HG03066 (cell line): Measurements from ENCODE around the gene AGRN.

ENCODE experiments used
- ATAC-seq: cut with Tn5 transposase; IDR thresholded peaks from one replicate; pipeline ENCODE4 v1.9.1; 2021; ENCODE audit warnings: low read depth; ENCODE audit not compliant: unreplicated experiment

AGRN gene

DNA sequence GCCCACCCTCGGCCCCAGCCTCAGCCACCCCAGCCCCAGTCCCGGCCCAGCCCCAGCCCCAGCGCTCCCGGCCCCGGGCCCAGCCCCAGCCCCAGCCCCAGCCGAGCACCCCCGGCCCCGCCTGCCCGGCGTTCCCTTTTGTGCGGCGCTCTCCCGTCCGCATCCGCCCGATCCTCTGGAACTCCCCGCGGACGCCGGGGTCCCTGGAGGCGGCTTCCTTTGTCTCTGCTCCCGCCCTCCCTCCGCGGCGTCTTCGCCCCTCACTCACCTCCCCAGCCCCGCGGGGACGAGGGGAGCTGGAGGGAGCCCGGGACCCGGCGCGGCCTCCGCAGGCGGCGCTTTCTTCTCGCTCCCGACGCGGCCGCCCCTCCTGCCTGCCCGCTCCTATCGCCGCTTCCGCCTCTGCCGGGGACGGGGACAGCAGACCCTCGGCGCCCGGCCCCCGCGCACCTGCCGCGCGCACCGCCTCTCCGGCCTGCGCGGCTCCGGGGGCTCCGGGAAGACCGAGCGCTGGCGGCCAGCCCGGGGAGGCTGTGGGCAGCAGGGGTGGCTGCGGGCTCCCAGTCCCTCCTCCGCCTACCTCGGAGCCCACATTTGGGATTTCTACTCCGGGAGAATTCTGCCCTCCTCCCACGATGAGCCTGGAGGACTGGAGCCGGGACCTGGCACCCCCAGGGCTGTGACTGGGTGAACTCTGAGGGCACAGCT is 14.0 kb downstream of the AGRN start:
- no peak for ATAC-seq

DNA sequence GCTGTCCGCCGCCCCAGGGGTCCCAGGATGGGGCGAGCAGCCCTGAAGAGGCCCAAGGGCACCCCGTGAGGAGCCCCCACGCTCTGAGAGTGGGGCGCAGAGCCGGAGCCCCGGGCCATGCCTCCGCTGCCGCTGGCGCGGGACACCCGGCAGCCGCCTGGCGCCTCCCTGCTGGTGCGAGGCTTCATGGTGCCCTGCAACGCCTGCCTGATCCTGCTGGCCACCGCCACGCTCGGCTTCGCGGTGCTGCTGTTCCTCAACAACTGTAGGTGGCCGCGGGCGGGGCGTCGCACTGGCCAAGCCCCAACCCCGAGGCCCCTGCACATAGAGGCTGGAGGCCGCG is 14.5 kb downstream of the AGRN start:
- no peak for ATAC-seq

- no peak for ATAC-seq
Measured at GRCh38 chr1:1035291-1035943, 15.5 kb downstream of the AGRN start.

DNA sequence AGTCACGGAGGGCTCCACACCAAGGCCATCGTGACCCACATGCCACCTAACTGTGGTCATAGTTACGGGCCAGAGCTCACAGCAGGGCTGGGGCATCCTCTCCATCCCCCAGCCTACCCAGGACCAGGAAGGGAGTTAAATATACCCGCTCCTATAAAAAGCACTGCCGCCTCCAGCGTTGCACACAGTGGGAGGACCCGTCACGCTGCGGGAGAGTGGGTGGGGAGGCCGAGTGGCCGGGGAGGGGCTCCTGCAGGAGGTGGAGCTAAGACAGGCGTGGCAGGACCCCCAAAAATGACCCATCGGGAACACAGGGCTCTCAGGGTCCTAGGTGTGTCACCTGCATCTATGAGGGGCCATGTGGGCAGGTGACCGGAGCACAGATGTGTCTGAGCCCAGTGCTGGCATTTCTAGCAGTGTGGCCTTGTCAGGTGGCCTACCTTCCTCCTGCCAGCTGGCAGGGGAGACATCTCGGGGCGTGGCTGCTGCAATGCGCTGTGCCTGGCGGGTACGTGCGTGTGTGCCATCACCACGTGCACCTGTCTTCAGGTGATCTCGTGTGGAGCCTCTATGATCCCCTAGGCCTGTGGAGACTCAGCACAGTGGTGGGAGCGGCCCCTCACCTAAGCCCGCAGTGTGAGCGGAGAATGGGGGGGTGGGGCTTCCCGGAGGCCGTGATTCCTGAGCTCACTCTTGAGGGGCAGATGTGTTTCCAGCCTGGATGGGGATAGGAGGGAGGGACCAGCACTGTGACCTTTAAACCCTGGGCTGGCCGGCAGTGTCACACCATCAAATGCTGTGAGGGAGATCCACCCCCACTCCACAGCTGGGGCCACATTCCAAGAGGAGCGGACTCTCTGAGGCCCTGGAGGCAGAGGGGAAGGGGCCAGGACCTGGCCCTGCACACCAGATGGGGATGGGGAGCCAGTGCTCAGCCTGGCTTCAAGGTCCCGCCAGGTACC is 17.7 kb downstream of the AGRN start:
- no peak for ATAC-seq

DNA sequence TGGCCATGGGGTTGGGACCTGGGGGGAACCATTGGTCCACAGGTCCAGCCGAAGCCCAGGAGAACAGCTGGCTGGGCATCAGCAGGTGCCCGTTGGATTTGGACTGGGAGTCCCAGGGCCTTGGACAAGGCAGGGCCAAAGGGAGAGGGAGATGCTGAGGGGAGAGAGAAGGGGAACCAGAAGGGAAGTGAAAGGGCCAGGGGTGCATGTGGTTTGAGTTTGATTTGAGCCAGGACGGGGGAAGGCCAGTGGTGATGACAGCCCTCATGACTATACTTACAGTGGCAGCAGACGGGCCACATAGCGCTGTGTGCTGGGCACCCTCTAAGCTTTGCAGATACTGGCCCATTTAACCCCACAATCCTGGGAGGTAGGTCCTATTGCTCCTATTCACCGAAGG is 18.8 kb downstream of the AGRN start:
- no peak for ATAC-seq

DNA sequence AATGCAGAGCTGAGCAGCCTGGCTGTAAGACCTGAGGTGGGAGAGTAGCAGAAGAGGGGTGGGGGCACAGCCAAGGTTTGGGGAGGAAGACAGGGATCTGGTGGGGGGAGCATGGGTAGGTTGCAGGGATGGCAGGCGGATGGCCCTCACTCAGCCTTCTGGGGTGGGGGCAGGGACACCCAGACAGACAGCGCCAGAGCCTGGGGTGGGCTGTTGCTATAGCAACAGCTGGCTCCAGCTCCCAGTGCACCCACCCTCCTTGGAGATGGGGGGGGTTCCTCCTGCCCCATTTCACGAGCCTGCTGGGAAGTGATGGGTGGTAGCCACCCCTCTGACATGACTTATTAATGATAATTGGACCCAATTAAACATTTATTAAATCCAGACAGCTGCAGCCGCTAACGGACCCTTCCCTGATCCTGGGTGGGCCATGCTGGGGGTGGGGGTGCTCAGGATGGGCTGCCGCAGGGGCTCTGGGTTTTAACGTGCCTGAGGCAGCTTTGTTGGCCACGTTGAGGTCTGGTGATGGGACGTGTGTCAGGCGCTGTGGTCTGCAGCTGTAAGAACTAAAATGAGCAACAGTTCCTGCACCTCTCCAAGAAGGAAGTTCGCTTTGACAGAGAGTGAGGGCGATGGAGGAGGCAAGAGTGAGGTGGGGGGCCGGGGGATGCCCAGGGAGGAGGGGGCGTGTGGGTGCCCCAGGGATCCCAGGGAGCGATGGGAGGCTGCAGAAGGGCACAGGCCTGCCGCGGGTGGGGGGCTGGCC is 19.4 kb downstream of the AGRN start:
- no peak for ATAC-seq

GRCh38 chr1:1040004-1040991 is 20.4 kb downstream of the AGRN start:
- ATAC-seq, result no peak

DNA sequence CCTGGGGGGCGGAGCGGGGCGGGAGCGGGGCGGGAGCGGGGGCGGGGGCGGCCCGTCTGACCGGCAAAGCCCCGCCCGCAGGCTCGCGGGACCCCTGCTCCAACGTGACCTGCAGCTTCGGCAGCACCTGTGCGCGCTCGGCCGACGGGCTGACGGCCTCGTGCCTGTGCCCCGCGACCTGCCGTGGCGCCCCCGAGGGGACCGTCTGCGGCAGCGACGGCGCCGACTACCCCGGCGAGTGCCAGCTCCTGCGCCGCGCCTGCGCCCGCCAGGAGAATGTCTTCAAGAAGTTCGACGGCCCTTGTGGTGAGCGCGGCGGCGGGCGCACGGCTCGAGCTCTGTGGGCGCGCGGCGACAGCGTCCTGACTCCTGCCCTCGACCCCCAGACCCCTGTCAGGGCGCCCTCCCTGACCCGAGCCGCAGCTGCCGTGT is 21.2 kb downstream of the AGRN start:
- no peak for ATAC-seq

- ATAC-seq, result no peak
Measured at GRCh38 chr1:1041873-1042272, 22.0 kb downstream of the AGRN start.

GRCh38 chr1:1042835-1043234 is 22.9 kb downstream of the AGRN start:
- ATAC-seq, result no peak

- no peak for ATAC-seq
Measured at GRCh38 chr1:1043411-1043810, 23.5 kb downstream of the AGRN start.

DNA sequence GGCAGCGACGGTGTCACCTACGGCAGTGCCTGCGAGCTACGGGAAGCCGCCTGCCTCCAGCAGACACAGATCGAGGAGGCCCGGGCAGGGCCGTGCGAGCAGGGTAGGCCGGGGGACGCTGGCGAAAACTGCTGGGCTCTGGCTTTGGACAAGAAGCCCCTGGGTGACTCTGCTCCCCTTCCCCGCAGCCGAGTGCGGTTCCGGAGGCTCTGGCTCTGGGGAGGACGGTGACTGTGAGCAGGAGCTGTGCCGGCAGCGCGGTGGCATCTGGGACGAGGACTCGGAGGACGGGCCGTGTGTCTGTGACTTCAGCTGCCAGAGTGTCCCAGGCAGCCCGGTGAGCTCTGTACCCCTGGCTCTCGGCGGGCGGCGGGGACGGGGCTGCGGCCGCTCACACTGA is 24.0 kb downstream of the AGRN start:
- no peak for ATAC-seq

GRCh38 chr1:1044455-1045078 is 24.6 kb downstream of the AGRN start:
- no peak for ATAC-seq

- ATAC-seq, result no peak
Measured at GRCh38 chr1:1045129-1045528, 25.2 kb downstream of the AGRN start.

GRCh38 chr1:1046243-1046642 is 26.3 kb downstream of the AGRN start:
- ATAC-seq, result no peak

DNA sequence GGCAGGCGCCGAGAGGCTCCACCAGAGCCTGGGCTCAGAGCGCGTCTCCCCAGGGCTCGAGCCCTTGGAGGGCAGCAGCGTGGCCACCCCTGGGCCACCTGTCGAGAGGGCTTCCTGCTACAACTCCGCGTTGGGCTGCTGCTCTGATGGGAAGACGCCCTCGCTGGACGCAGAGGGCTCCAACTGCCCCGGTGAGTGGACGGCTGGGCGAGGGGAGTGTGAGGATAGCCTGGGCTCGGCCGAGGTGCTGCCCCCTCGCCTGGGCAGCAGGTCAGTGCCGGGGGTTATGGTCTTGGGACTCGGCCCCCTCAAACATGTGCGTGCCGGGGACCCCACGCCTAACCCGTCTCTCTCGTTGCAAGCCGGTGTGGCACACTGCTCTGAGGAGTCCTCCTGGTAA is 26.8 kb downstream of the AGRN start:
- ATAC-seq, result no peak

DNA sequence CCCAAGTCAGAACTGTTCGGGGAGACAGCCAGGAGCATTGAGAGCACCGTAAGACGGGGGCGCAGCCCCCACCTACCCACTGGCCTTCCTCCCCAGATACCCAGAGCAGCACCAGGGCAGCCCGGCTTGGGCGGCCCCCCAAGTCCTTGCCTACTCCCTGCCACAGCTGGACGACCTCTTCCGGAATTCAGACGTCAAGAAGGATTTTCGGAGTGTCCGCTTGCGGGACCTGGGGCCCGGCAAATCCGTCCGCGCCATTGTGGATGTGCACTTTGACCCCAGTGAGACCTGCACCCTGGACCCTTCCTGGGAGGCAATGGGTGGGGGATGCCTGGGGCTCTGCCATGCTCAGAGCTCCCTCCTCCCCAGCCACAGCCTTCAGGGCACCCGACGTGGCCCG is 27.5 kb downstream of the AGRN start:
- ATAC-seq, result no peak

DNA sequence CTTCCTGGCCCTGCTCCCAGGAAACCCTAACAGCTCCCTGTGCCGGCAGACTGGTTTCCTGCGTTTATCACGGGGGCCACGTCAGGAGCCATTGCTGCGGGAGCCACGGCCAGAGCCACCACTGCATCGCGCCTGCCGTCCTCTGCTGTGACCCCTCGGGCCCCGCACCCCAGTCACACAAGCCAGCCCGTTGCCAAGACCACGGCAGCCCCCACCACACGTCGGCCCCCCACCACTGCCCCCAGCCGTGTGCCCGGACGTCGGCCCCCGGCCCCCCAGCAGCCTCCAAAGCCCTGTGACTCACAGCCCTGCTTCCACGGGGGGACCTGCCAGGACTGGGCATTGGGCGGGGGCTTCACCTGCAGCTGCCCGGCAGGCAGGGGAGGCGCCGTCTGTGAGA is 28.0 kb downstream of the AGRN start:
- no peak for ATAC-seq

DNA sequence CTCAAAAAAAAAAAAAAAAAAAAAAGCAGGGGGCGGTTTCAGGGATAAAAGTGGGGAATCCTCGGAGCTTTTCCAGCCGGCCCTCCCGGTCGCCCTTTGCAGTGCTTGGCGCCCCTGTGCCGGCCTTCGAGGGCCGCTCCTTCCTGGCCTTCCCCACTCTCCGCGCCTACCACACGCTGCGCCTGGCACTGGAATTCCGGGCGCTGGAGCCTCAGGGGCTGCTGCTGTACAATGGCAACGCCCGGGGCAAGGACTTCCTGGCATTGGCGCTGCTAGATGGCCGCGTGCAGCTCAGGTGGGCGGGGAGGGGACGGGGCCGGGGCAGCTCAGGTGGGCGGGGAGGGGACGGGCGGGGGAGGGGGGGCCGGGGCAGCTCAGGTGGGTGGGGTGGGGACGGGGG is 28.8 kb downstream of the AGRN start:
- ATAC-seq, result no peak
